Measurements from ENCODE around the gene PHTF1. TPM values are rescaled to one million over a fixed set of nuclear protein-coding genes. Genes with fewer than 3 reads are reported as not detected.

Gene PHTF1
- total RNA-seq, 1 donor from 2014 or later = 8.0 TPM

DNA sequence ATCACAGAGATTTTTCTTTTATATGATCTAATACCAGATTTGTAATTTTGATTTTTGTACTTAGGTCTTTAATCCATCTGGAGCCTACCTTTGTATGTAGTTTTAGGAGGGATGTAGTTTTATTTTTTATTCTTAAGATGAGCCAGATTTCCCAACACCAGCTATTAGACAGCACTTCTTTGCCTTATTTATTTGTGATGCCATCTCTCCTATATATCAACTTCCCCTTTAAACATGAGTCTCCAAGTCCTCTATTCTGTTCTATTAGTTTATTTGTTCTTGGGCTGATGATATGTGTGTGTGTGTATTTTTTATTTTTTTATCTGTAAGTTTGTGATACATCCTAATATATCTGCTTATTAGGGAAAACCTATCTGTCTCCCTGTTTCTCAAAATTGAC, 94.2 kb downstream of the PHTF1 start:
- no peak for DNase-seq

DNA sequence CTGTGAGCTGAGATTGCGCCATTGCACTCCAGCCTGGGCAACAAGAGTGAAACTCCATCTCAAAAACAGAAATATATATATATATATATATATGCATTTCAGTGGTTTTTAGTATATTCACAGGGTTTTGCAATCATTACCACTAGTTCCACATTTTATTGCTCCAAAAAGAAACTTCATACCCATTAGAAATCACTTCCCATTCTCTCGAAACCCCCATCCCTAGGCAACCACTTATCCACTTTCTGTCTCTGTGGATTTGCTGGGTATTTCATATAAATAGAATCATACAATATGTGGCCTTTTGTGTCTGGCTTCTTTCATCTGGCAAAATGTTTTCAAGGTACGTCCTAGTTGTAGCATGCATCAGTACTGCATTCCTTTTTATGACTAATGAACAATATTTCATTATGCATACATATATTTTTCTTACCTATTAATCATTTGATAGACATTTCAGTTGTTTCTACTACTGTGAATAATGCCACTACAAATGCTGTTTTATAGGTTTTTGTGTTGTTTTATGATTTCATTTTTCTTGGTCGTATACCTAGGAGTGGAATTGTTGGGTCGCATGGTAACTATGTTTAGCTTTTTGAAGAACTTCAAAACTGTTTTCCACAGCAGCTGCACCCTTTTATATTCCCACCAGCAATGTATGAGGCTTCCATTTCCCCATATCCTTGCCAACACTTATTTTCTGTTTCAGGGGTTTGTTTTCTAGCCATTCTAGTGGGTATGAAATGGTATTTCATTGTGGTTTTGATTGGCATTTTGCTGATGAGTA, 95.9 kb downstream of the PHTF1 start:
- no peak for DNase-seq

DNA sequence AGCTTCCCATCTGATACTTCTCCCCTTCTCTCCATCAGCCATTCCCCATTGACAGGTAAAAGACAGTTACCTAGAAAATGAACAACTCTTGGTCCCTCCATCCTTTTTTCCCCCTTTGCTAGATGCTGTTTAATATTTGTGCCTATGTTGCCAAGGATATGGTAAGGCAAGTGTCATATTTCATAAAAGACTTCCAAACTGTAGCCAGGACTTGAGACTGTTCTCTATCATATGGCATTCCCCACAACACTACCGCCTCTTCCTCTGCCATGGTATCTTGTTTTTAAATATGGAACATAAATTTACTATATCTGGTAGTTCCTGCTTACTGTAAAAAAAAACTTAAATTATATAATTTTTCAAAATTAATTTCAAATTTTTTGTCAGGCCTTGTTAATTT, 97.2 kb downstream of the PHTF1 start:
- DNase-seq = no peak

DNA sequence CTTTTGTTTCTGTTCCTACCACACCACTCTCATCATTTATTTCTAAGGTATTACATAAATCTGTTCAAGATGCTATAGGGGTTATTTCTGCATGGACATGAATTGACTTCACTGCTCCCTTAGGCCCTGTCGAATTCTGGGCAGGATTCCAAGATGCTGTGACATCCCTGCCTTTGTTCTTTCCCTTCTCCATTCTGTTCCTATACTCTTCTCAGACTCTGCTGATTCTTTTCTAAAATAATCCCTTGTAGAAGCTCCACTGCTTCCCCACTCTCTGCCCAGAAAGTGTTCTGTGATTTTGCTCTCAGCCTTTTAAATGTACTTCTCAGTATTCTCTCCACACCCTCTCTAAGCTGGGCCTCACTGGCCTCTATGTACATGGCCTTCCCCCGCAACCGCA, 99.2 kb downstream of the PHTF1 start:
- no peak for DNase-seq

DNA sequence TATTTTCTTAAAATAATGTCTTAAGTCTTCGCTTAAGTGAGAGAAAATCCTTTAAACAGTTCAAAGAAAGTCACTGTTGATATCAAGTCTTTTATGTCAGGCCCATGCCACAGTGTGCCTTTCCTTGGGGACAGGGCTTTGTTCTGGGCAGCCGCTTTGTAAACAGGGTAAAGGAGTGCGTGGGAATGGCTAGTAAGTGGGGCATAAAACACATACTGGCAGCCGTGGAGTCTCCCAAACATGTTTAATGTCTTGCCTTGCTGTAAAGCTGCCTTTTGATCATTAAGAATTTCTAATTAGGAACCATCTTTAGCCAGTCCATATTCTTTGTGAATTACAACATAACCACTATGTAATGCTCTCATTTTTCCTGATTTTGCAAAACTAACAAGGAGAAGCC, 99.7 kb downstream of the PHTF1 start:
- no peak for DNase-seq

DNA sequence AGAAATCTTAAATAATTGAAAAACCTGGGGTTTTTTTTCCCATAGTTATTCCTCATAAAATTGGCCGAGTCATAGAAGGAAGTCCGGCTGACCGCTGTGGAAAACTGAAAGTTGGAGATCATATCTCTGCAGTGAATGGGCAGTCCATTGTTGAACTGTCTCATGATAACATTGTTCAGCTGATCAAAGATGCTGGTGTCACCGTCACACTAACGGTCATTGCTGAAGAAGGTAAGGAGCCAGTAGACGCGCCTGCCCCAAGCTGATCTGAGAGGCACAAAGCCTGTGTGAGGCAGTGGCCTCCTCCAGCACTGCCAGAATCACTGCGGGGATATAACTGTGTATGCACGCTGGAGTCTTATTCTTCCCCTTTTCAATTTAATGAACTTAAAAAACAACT, 100.3 kb downstream of the PHTF1 start:
- DNase-seq = no peak

DNA sequence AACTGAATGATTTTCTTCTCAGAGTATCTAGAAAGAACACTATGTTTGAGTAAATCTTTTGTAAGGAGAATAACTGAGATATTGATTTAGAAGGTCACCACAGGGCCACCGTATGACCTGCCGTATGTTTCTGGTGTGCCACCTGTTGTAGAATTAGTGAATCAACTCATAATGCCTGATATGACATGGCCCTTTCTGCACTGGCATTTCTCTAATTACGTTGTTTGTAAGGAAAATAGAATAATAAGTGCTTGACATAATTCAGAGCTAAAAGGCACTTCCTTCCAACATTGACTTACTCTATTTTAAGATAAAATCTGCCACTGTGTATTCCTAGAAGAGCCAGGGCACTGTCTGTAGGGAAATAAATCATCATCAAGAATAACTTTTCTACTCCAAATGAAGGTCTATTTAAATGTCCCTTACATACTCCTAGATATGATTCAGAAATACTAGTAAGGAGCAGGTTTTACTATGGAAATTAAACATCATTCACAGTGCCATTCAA, 101.7 kb downstream of the PHTF1 start:
- no peak for DNase-seq

DNA sequence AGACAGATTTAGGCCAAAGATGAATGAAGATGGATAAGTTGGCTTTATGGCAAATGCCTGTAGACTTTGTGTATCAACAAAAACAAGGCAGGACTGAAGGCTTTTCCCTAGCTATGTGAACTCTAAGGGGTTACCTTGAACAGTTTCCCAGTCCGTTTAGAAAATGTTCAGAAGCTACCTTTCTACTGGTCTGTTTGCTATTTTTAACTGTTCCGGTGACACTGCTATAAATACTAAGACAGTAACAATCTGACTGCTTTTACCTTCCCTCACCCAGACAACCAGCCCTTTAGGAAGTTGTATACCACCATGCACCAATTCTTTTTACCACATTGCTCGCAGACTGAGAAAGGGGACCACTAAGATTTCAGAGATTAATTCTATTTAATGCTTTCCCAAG, 102.2 kb downstream of the PHTF1 start:
- no peak for DNase-seq

DNA sequence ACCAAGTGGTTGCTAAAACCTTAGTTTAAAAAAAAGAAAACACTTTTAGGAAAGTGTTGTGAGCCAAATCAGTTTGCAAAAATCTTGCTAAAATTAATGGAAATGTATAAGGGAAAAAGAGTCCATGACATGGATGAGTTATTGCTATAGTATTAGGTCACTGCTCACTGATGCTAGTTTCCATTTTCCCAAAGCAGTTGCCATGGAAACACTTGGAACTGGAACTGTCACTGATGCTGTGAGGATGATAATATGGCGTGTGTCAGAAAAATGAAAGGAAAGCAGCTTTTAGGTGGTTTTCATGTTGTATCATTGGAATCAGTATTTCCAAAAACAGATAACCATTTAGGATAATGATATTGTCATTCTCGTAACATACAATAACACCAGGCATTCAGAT, 104.4 kb downstream of the PHTF1 start:
- DNase-seq = no peak

DNA sequence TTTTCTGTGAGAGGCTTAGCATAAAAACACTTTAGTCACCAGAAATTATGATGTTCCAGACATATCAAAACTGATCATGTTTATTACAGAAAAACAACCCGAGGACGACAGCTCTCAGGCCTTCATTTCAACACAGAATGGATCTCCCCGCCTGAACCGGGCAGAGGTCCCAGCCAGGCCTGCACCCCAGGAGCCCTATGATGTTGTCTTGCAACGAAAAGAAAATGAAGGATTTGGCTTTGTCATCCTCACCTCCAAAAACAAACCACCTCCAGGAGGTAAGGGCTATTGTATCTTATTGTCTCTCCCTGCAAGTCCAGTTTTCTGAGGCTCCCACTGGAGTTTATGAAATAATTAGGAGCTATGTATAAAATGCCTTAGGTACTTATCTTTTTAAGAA, 105.5 kb downstream of the PHTF1 start:
- DNase-seq = no peak

DNA sequence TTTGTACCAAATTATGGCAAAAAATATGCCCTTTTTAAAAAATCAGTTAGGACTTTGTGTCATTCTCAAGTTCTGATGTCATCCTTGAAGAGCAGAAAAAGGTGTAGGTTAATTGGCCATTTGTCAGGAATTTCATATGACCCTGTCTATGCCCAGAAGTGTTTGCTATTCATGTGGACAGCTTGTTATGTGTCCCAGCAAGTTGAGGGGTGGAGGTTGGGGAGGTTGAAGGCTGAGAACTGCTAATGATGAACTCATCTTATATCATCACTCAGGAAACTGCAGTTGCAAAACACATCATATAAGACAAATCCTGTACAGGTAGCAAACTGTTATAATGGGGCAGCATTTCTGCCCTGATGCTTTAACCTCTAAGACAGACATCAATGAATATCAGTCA, 106.5 kb downstream of the PHTF1 start:
- no peak for DNase-seq

DNA sequence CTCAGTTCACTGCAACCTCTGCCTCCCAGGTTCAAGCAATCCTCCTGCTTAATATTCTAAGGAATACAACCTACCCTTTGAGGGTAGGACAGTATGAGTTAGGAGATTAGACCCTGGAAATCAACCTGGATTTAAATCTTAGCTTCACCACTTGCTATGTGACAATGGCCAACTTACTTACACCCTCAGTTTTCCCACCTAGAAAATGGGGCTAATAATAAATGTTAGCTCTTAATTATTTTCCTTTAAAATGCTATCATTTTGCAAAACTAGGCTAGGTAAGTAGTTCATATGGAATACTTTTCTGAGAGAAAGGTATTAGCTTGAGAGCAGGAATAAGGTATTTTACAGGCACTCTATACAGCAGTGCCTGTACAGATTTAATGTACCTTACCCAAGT, 110.8 kb downstream of the PHTF1 start:
- no peak for DNase-seq

DNA sequence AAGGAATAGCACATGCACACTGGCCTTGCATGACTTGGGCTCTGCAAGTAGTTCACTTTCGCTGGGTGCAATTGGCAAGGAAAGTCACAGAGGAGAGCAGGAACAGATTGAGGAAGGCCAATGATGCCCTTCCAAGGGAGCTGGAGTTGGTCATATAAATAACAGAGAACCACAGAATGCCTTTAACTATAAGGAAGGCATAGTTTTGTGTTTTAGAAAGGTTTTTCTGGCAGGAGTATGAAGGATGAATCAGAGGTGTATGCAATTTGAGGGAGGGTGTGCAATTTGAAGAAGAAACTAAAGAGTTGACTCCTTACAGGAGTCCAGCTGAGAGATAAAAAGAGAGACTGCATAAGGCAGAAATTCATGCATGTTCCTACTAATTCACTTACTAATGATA, 112.1 kb downstream of the PHTF1 start:
- no peak for DNase-seq

Other genes starting within 250 kb of the PHTF1 start
- 18.3 TPM for gene RSBN1, start 53.0 kb upstream of the PHTF1 start, total RNA-seq
- 2.6 TPM for gene PTPN22, start 112.2 kb upstream of the PHTF1 start, total RNA-seq
- gene BCL2L15, start 128.1 kb upstream of the PHTF1 start, total RNA-seq = 0.99 TPM
- gene AP4B1, start 145.3 kb upstream of the PHTF1 start, total RNA-seq = 25.3 TPM
- 2.6 TPM for gene DCLRE1B, start 145.8 kb upstream of the PHTF1 start, total RNA-seq
- gene HIPK1, start 169.8 kb upstream of the PHTF1 start, total RNA-seq = 33.9 TPM
- 81.0 TPM for gene OLFML3, start 220.0 kb upstream of the PHTF1 start, total RNA-seq